Measurements from ENCODE around the gene MAP3K6.

DNA sequence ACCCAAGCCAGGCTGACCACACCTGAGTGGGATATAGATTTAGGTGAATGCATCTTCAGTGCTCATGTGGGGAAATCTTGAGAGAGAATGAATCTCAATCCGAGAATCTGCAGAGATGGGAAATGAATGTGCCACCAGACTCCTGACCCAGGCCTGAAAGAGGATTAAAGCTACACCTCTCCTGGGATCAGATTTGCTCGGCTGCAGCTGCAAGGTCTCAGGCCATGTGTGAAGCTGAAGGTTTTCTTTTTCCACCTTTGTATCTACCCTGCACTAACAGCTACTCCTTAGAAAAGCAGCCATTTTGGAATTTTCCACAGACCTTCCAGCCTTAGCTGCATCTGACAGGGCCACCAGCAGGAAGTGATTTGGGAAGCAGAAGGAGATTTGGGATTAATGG, 43.9 kb upstream of the MAP3K6 start:
- TF ChIP-seq CTCF (IDR thresholded peaks at IDR 0.05) (no peak), POLR2A (IDR thresholded peaks at IDR 0.05) (no peak)

Measured in vagina (tissue), 2 donors.